Measurements from ENCODE around the gene NXPE3.

NXPE3 gene

GRCh38 chr3:101823525-101823924, 44.5 kb downstream of the NXPE3 start:
- DNase-seq (ENCODE audit: low read depth) = peak; percentile 61
- no peak overlapping the region for H3K4me3 ChIP-seq (ENCODE audit: low read depth, low read length)
- TF ChIP-seq, protein P1, sequence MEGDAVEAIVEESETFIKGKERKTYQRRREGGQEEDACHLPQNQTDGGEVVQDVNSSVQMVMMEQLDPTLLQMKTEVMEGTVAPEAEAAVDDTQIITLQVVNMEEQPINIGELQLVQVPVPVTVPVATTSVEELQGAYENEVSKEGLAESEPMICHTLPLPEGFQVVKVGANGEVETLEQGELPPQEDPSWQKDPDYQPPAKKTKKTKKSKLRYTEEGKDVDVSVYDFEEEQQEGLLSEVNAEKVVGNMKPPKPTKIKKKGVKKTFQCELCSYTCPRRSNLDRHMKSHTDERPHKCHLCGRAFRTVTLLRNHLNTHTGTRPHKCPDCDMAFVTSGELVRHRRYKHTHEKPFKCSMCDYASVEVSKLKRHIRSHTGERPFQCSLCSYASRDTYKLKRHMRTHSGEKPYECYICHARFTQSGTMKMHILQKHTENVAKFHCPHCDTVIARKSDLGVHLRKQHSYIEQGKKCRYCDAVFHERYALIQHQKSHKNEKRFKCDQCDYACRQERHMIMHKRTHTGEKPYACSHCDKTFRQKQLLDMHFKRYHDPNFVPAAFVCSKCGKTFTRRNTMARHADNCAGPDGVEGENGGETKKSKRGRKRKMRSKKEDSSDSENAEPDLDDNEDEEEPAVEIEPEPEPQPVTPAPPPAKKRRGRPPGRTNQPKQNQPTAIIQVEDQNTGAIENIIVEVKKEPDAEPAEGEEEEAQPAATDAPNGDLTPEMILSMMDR (IDR thresholded peaks at IDR 0.05; ENCODE audit: low read depth, low read length) = no peak
- TF ChIP-seq POLR2A (IDR thresholded peaks at IDR 0.05; ENCODE audit: extremely low read depth, insufficient read length) (no peak), MYC (IDR thresholded peaks at IDR 0.05; ENCODE audit: low read depth, low read length) (no peak), MAX (IDR thresholded peaks at IDR 0.05; ENCODE audit: low read depth, low read length) (no peak)

- TF ChIP-seq MAX (IDR thresholded peaks at IDR 0.05; ENCODE audit: low read depth, low read length) = no peak
- no peak for TF ChIP-seq POLR2A (IDR thresholded peaks at IDR 0.05; ENCODE audit: extremely low read depth, insufficient read length)
- TF ChIP-seq, protein P1 (IDR thresholded peaks at IDR 0.05; ENCODE audit: low read depth, low read length) = no peak
- no peak for TF ChIP-seq MYC (IDR thresholded peaks at IDR 0.05; ENCODE audit: low read depth, low read length)
- DNase-seq (ENCODE audit: low read depth) = no peak
- no peak overlapping the region for H3K4me3 ChIP-seq (ENCODE audit: low read depth, low read length)
These were observed 45.7 kb downstream of the NXPE3 start for GRCh38 chr3:101824702-101825101.

DNA sequence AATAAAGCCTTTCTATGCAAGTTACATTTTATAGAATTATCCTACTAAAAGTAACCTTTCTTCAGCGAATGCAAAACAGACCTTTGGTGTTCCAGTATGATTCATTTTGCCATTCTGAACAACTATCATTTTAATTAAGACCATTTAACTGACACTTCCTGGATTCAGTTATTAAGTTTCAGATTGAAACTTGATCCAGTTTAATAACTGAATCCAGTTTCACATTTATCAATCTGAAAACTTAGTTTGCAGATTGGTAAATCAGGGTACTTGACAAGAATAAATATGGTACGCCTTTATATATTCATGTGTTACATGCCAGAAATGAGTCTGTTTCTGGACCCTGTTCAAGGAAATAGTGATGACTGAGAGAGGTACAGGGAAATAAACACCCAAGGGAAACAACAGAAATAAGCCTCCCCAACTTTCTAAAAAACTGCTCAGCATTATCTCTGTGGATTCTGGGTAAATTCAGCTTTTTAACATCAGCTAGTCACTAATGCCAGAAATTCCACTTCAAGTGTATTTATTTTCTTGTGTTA, 47.0 kb downstream of the NXPE3 start:
- no peak overlapping the region for H3K4me3 ChIP-seq (ENCODE audit: low read depth, low read length)
- TF ChIP-seq POLR2A (IDR thresholded peaks at IDR 0.05; ENCODE audit: extremely low read depth, insufficient read length) = no peak
- TF ChIP-seq, protein P1 (IDR thresholded peaks at IDR 0.05; ENCODE audit: low read depth, low read length) = no peak
- no peak for TF ChIP-seq MAX (IDR thresholded peaks at IDR 0.05; ENCODE audit: low read depth, low read length)
- no peak for DNase-seq (ENCODE audit: low read depth)

DNA sequence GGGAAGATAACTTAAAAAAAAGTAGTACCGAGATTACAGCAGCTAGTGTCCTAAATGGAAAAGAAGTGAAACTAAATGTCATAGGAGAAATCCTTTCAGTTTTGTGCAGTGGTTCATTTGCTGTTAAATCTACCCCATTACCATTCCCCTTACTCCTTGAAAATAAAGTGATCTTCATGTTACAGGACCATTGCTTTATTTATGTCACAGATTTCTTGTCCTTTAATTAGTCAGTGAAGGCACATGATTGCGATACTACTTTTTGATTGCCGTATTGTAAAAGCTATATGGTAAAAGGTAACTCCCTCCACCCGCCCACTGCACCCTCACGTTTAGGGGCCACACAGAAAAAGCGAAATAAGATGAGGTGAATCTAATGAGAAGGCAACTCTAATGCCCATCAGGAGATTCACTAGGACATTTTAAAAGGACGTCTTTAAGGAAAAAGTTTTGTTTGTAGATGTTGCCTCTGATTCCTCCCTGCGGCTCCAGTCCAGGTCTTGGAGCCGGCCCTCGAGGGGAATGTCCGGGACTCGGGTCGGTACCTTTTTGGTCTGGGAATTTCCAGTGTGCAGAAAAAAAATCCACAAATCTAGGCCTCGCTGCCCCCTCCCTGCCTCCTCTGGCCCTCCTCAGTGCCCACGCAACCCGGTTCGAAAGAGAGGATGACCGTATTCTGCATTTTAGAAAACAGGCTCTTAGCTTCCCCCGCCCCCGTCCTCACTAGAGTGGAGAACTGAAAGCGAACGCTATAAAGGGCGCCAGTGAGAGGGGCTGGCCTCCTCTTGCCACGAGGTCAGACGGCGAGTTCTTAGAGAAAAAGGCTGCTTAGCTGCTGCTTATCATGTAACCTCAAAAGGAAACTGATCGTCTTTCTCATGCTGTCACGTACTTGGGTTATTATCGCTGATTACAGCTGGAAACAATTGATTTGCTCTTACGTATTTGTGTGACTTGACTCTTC, 48.5 kb downstream of the NXPE3 start:
- TF ChIP-seq, protein P1 (IDR thresholded peaks at IDR 0.05; ENCODE audit: low read depth, low read length) = no peak
- TF ChIP-seq MAX (IDR thresholded peaks at IDR 0.05; ENCODE audit: low read depth, low read length) (no peak), MYC (IDR thresholded peaks at IDR 0.05; ENCODE audit: low read depth, low read length) (no peak), POLR2A (IDR thresholded peaks at IDR 0.05; ENCODE audit: extremely low read depth, insufficient read length) (no peak)
- peak overlapping the region; percentile 51 for H3K4me3 ChIP-seq (ENCODE audit: low read depth, low read length)
- peak; percentile 75 for DNase-seq (ENCODE audit: low read depth)

- no peak for TF ChIP-seq MAX (IDR thresholded peaks at IDR 0.05; ENCODE audit: low read depth, low read length)
- TF ChIP-seq, protein P1 (IDR thresholded peaks at IDR 0.05; ENCODE audit: low read depth, low read length) = no peak
- no peak for TF ChIP-seq POLR2A (IDR thresholded peaks at IDR 0.05; ENCODE audit: extremely low read depth, insufficient read length)
- H3K4me3 ChIP-seq (ENCODE audit: low read depth, low read length) = peak overlapping the region; percentile 51
- DNase-seq (ENCODE audit: low read depth) = no peak
These were observed 49.3 kb downstream of the NXPE3 start for GRCh38 chr3:101828276-101828675.

Measured in NB4 (cell line).